Immature natural killer cell (primary cell): ENCODE data around the gene ZRANB3. TPM values are rescaled to one million over a fixed set of nuclear protein-coding genes. Genes with fewer than 3 reads are reported as not detected.
"Not testable (repeated sequence)": the region's sequence is repeated elsewhere in the genome, so short reads cannot be mapped to it uniquely, and the experiment has no call there.

Source experiments
- DNase-seq, 3 donors: peaks; one replicate each; pipeline ENCODE4 v3.0.0; 2022; ENCODE audit warnings: mixed read lengths in 1 of 3
- H3K27ac Mint-ChIP-seq, 6 donors: one replicate each; pipeline ENCODE4 v1.8.0; 2020; ENCODE audit warnings: mixed read lengths in 6 of 6, mild to moderate bottlenecking in 5 of 6, inconsistent platforms in 4 of 6, moderate library complexity in 3 of 6
- H3K27me3 Mint-ChIP-seq, 3 donors: one replicate each; pipeline ENCODE4 v1.8.0; 2020 to 2021; ENCODE audit warnings: low read depth in 3 of 3, mild to moderate bottlenecking in 3 of 3, mixed read lengths in 3 of 3, moderate library complexity in 3 of 3, inconsistent platforms in 1 of 3
- H3K36me3 Mint-ChIP-seq, 3 donors: one replicate each; pipeline ENCODE4 v1.8.0; 2020; ENCODE audit warnings: mixed read lengths in 3 of 3, inconsistent platforms in 2 of 3, mild to moderate bottlenecking in 2 of 3
- H3K4me1 Mint-ChIP-seq, 2 donors: one replicate each; pipeline ENCODE4 v1.8.0; 2020; ENCODE audit warnings: inconsistent platforms in 2 of 2, mild to moderate bottlenecking in 2 of 2, mixed read lengths in 2 of 2, moderate library complexity in 1 of 2
- H3K4me3 Mint-ChIP-seq, 5 donors: one replicate each; pipeline ENCODE4 v1.8.0; 2020; ENCODE audit warnings: mild to moderate bottlenecking in 5 of 5, mixed read lengths in 5 of 5, inconsistent platforms in 3 of 5, moderate library complexity in 3 of 5
- H3K9me3 Mint-ChIP-seq, 6 donors: one replicate each; pipeline ENCODE4 v1.8.0; 2020; ENCODE audit warnings: mild to moderate bottlenecking in 6 of 6, mixed read lengths in 6 of 6, inconsistent platforms in 4 of 6, moderate library complexity in 3 of 6
- polyA plus RNA-seq, 3 donors: library from polyadenylated mRNA; unstranded; fragments of 300-500 nt; fragmentation: Illumina TruSeq; gene quantifications; one replicate each; pipeline ENCODE4 v1.2.3, GENCODE V29; 2021

The ZRANB3 gene
- polyA plus RNA-seq, 3 donors from 2014 or later, result 5.5 to 6.3 (median 5.8) TPM

GRCh38 chr2:135531231-135532197, 496 bp upstream of the ZRANB3 start, which contains the start of gene R3HDM1:
TSS of gene R3HDM1 (plus strand) at chr2:135531484. CDS start at chr2:135604846, 73,362 bp downstream.
- Mint-ChIP-seq H3K27ac (peak within 1 kb of the TSS in 5 of 6 donors; percentile 49 to 84 (median 67)), H3K4me3 (no peak within 1 kb of the TSS), H3K36me3 (no peaks in the 10 kb centered on the region), H3K4me1 (peaks cover 11 to 23% of the 10 kb centered on the region in 2 donors), H3K27me3 (peaks cover 0 to 1% (median 0%) of the 10 kb centered on the region in 3 donors), H3K9me3 (no peaks in the 10 kb centered on the region)
- peak; percentile 98 for DNase-seq

GRCh38 chr2:135528006-135528405, 3.0 kb downstream of the ZRANB3 start:
- DNase-seq, result no peak
- Mint-ChIP-seq H3K27me3 (peaks cover 0 to 1% (median 0%) of the 10 kb centered on the region in 3 donors), H3K4me3 (peak overlapping the region in 1 of 5 donors; percentile 60), H3K9me3 (no peaks in the 10 kb centered on the region), H3K36me3 (peaks cover 0 to 6% (median 3%) of the 10 kb centered on the region in 3 donors), H3K27ac (peak overlapping the region in 1 of 6 donors; percentile 38), H3K4me1 (peaks cover 8 to 11% of the 10 kb centered on the region in 2 donors)

GRCh38 chr2:135525786-135526185, 5.2 kb downstream of the ZRANB3 start:
- Mint-ChIP-seq H3K4me3 (no peak overlapping the region), H3K27me3 (peaks cover 0 to 1% (median 0%) of the 10 kb centered on the region in 3 donors)

GRCh38 chr2:135512099-135512498, 18.9 kb downstream of the ZRANB3 start:
- no peak overlapping the region for H3K27ac Mint-ChIP-seq
- DNase-seq, result no peak
- no peaks in the 10 kb centered on the region for H3K4me1 Mint-ChIP-seq
- peaks cover 0 to 3% (median 0%) of the 10 kb centered on the region in 3 donors for H3K36me3 Mint-ChIP-seq
- no peaks in the 10 kb centered on the region for H3K27me3 Mint-ChIP-seq
- no peaks in the 10 kb centered on the region for H3K9me3 Mint-ChIP-seq
- no peak overlapping the region for H3K4me3 Mint-ChIP-seq

More at GRCh38 chr2:135525786-135526185, 5.2 kb downstream of the ZRANB3 start:
- no peak for DNase-seq
- Mint-ChIP-seq H3K36me3 (peaks cover 0 to 12% (median 4%) of the 10 kb centered on the region in 3 donors), H3K27ac (no peak overlapping the region), H3K9me3 (no peaks in the 10 kb centered on the region), H3K4me1 (no peaks in the 10 kb centered on the region)

- H3K27ac Mint-ChIP-seq, result no peak overlapping the region
- H3K4me1 Mint-ChIP-seq, result no peaks in the 10 kb centered on the region
- no peaks in the 10 kb centered on the region for H3K27me3 Mint-ChIP-seq
These were observed 20.4 kb downstream of the ZRANB3 start for GRCh38 chr2:135510577-135510976.

GRCh38 chr2:135504811-135505210, 26.2 kb downstream of the ZRANB3 start:
- Mint-ChIP-seq H3K4me3 (no peak overlapping the region), H3K27me3 (no peaks in the 10 kb centered on the region), H3K36me3 (peaks cover 22 to 38% (median 31%) of the 10 kb centered on the region in 3 donors), H3K4me1 (no peaks in the 10 kb centered on the region), H3K27ac (no peak overlapping the region), H3K9me3 (peaks cover 0 to 8% (median 2%) of the 10 kb centered on the region in 6 donors)
- no peak for DNase-seq

More at GRCh38 chr2:135510577-135510976, 20.4 kb downstream of the ZRANB3 start:
- no peak for DNase-seq
- peaks cover 0 to 3% (median 0%) of the 10 kb centered on the region in 3 donors for H3K36me3 Mint-ChIP-seq
- no peaks in the 10 kb centered on the region for H3K9me3 Mint-ChIP-seq
- no peak overlapping the region for H3K4me3 Mint-ChIP-seq

GRCh38 chr2:135498588-135498987, 32.4 kb downstream of the ZRANB3 start:
- H3K9me3 Mint-ChIP-seq, result peaks cover 9 to 38% (median 22%) of the 10 kb centered on the region in 6 donors
- not testable (repeated sequence) for H3K27ac Mint-ChIP-seq

GRCh38 chr2:135494917-135495316, 36.1 kb downstream of the ZRANB3 start:
- Mint-ChIP-seq H3K9me3 (peaks cover 7 to 31% (median 20%) of the 10 kb centered on the region in 6 donors), H3K27ac (no peak overlapping the region), H3K27me3 (no peaks in the 10 kb centered on the region), H3K4me1 (no peaks in the 10 kb centered on the region), H3K4me3 (no peak overlapping the region), H3K36me3 (peaks cover 20 to 36% (median 28%) of the 10 kb centered on the region in 3 donors)
- DNase-seq, result no peak

More at GRCh38 chr2:135498588-135498987, 32.4 kb downstream of the ZRANB3 start:
- H3K27me3 Mint-ChIP-seq, H3K4me3 Mint-ChIP-seq, DNase-seq, H3K4me1 Mint-ChIP-seq: not testable (repeated sequence)
- H3K36me3 Mint-ChIP-seq, result peaks cover 34 to 56% (median 52%) of the 10 kb centered on the region in 3 donors

GRCh38 chr2:135494503-135494902, 36.5 kb downstream of the ZRANB3 start:
- H3K4me1 Mint-ChIP-seq, result no peaks in the 10 kb centered on the region
- H3K36me3 Mint-ChIP-seq, result peaks cover 21 to 36% (median 25%) of the 10 kb centered on the region in 3 donors
- H3K27me3 Mint-ChIP-seq, result peaks cover 0 to under 1% (median 0%) of the 10 kb centered on the region in 3 donors
- H3K4me3 Mint-ChIP-seq, result no peak overlapping the region
- peaks cover 7 to 27% (median 19%) of the 10 kb centered on the region in 6 donors for H3K9me3 Mint-ChIP-seq
- no peak overlapping the region for H3K27ac Mint-ChIP-seq
- DNase-seq, result no peak

- peaks cover 0 to 11% (median 7%) of the 10 kb centered on the region in 6 donors for H3K9me3 Mint-ChIP-seq
- no peak overlapping the region for H3K27ac Mint-ChIP-seq
- H3K27me3 Mint-ChIP-seq, result peaks cover 0 to 2% (median 0%) of the 10 kb centered on the region in 3 donors
- no peak for DNase-seq
- no peaks in the 10 kb centered on the region for H3K4me1 Mint-ChIP-seq
- peaks cover 26 to 37% (median 36%) of the 10 kb centered on the region in 3 donors for H3K36me3 Mint-ChIP-seq
- H3K4me3 Mint-ChIP-seq, result no peak overlapping the region
These were observed 40.6 kb downstream of the ZRANB3 start for GRCh38 chr2:135490376-135490775.

GRCh38 chr2:135485441-135485840, 45.6 kb downstream of the ZRANB3 start:
- peaks cover 0 to 2% (median 0%) of the 10 kb centered on the region in 3 donors for H3K27me3 Mint-ChIP-seq
- H3K4me1 Mint-ChIP-seq, result no peaks in the 10 kb centered on the region
- DNase-seq, result no peak
- no peak overlapping the region for H3K27ac Mint-ChIP-seq
- H3K4me3 Mint-ChIP-seq, result no peak overlapping the region
- H3K36me3 Mint-ChIP-seq, result peaks cover 25 to 38% (median 37%) of the 10 kb centered on the region in 3 donors
- H3K9me3 Mint-ChIP-seq, result peaks cover 3 to 17% (median 9%) of the 10 kb centered on the region in 6 donors

GRCh38 chr2:135475128-135475527, 55.9 kb downstream of the ZRANB3 start:
- Mint-ChIP-seq H3K4me3 (no peak overlapping the region), H3K27ac (no peak overlapping the region), H3K36me3 (no peaks in the 10 kb centered on the region), H3K27me3 (peaks cover 0 to 2% (median 0%) of the 10 kb centered on the region in 3 donors), H3K9me3 (no peaks in the 10 kb centered on the region), H3K4me1 (no peaks in the 10 kb centered on the region)
- DNase-seq, result no peak

- H3K4me1 Mint-ChIP-seq, result no peaks in the 10 kb centered on the region
- peak in 1 of 3 donors; percentile 0 for DNase-seq
- H3K4me3 Mint-ChIP-seq, result no peak overlapping the region
- no peaks in the 10 kb centered on the region for H3K36me3 Mint-ChIP-seq
- no peak overlapping the region for H3K27ac Mint-ChIP-seq
- H3K9me3 Mint-ChIP-seq, result no peaks in the 10 kb centered on the region
- peaks cover 0 to 2% (median 0%) of the 10 kb centered on the region in 3 donors for H3K27me3 Mint-ChIP-seq
These were observed 57.5 kb downstream of the ZRANB3 start for GRCh38 chr2:135473567-135473966.

GRCh38 chr2:135471106-135471505, 59.9 kb downstream of the ZRANB3 start:
- no peak for DNase-seq
- H3K9me3 Mint-ChIP-seq, result no peaks in the 10 kb centered on the region
- H3K4me1 Mint-ChIP-seq, result no peaks in the 10 kb centered on the region
- H3K4me3 Mint-ChIP-seq, result no peak overlapping the region
- H3K36me3 Mint-ChIP-seq, result peaks cover 0 to 3% (median 3%) of the 10 kb centered on the region in 3 donors
- H3K27ac Mint-ChIP-seq, result no peak overlapping the region
- H3K27me3 Mint-ChIP-seq, result no peaks in the 10 kb centered on the region
